HG03571 (cell line): ENCODE data around the gene CTIF.

ENCODE experiments used
- ATAC-seq: cut with Tn5 transposase; IDR thresholded peaks from one replicate; pipeline ENCODE4 v1.9.1; 2021; ENCODE audit not compliant: unreplicated experiment

Gene CTIF

GRCh38 chr18:48796491-48797205 lies 257.8 kb downstream of the CTIF start:
- no peak for ATAC-seq

- ATAC-seq, result no peak
These were observed 259.0 kb downstream of the CTIF start for GRCh38 chr18:48797841-48798255.

- no peak for ATAC-seq
These were observed 259.8 kb downstream of the CTIF start for GRCh38 chr18:48798334-48799245.

- ATAC-seq, result no peak
These were observed 261.0 kb downstream of the CTIF start for GRCh38 chr18:48799724-48800315.

GRCh38 chr18:48800466-48800865 lies 261.6 kb downstream of the CTIF start:
- no peak for ATAC-seq

- ATAC-seq, result peak; percentile 46
These were observed 262.3 kb downstream of the CTIF start for GRCh38 chr18:48800876-48801727.

- ATAC-seq, result no peak
These were observed 263.1 kb downstream of the CTIF start for GRCh38 chr18:48801728-48802542.

- no peak for ATAC-seq
These were observed 263.9 kb downstream of the CTIF start for GRCh38 chr18:48802543-48803290.

- no peak for ATAC-seq
These were observed 264.7 kb downstream of the CTIF start for GRCh38 chr18:48803518-48803917.

- no peak for ATAC-seq
These were observed 265.4 kb downstream of the CTIF start for GRCh38 chr18:48803951-48804855.

GRCh38 chr18:48804856-48805610 lies 266.2 kb downstream of the CTIF start:
- no peak for ATAC-seq

GRCh38 chr18:48805826-48806535 lies 267.1 kb downstream of the CTIF start:
- no peak for ATAC-seq

GRCh38 chr18:48806551-48807261 lies 267.9 kb downstream of the CTIF start:
- ATAC-seq, result no peak

GRCh38 chr18:48808476-48808875 lies 269.6 kb downstream of the CTIF start:
- no peak for ATAC-seq

GRCh38 chr18:48809365-48809764 lies 270.5 kb downstream of the CTIF start:
- no peak for ATAC-seq

GRCh38 chr18:48810805-48811204 lies 272.0 kb downstream of the CTIF start:
- ATAC-seq, result no peak
